ENCODE measurements around the gene PAPOLB.

Gene PAPOLB

GRCh38 chr7:4883372-4884144 lies 21.7 kb upstream of the PAPOLB start, which contains the start of gene RADIL:
Gene RADIL (minus strand): TSS chr7:4883716. CDS start chr7:4878139, 5,577 bp downstream.
- Mint-ChIP-seq H3K9me3 (no peaks in the 10 kb centered on the region), H3K4me1 (peaks cover 10% of the 10 kb centered on the region), H3K4me3 (peak within 1 kb of the TSS; percentile 58), H3K27ac (no peak within 1 kb of the TSS), H3K27me3 (peaks cover 59% of the 10 kb centered on the region), H3K36me3 (no peaks in the 10 kb centered on the region)
- CTCF ChIA-PET: interaction anchor here (0.7 to 3.3 kb wide), 10 partner anchors 13 to 208 kb away, joined by 3 to 31 read pairs (median 4); no protein-coding TSS in a partner anchor
- DNase-seq: peak; percentile 91

GRCh38 chr7:4883033-4883371 lies 21.2 kb upstream of the PAPOLB start:
- H3K27me3 Mint-ChIP-seq: peaks cover 59% of the 10 kb centered on the region
- no peak overlapping the region for H3K27ac Mint-ChIP-seq
- no peak for DNase-seq
- CTCF ChIA-PET: interaction anchor here (0.7 to 3.3 kb wide), 11 partner anchors 12 to 209 kb away, joined by 3 to 31 read pairs (median 5); no protein-coding TSS in a partner anchor
- H3K9me3 Mint-ChIP-seq: no peaks in the 10 kb centered on the region
- peak overlapping the region; percentile 58 for H3K4me3 Mint-ChIP-seq
- H3K4me1 Mint-ChIP-seq: peaks cover 10% of the 10 kb centered on the region
- no peaks in the 10 kb centered on the region for H3K36me3 Mint-ChIP-seq

GRCh38 chr7:4882169-4883032 lies 20.6 kb upstream of the PAPOLB start:
- CTCF ChIA-PET: interaction anchor here (1.1 to 3.3 kb wide), 6 partner anchors 12 to 89 kb away, joined by 3 to 31 read pairs (median 6); no protein-coding TSS in a partner anchor
- peak overlapping the region; percentile 58 for H3K4me3 Mint-ChIP-seq
- peaks cover 59% of the 10 kb centered on the region for H3K27me3 Mint-ChIP-seq
- H3K27ac Mint-ChIP-seq: no peak overlapping the region
- H3K36me3 Mint-ChIP-seq: no peaks in the 10 kb centered on the region
- peaks cover 10% of the 10 kb centered on the region for H3K4me1 Mint-ChIP-seq
- no peak for DNase-seq
- no peaks in the 10 kb centered on the region for H3K9me3 Mint-ChIP-seq

- no peak for DNase-seq
- Mint-ChIP-seq H3K36me3 (no peaks in the 10 kb centered on the region), H3K27ac (no peak overlapping the region), H3K27me3 (peaks cover 56% of the 10 kb centered on the region), H3K9me3 (no peaks in the 10 kb centered on the region), H3K4me3 (no peak overlapping the region), H3K4me1 (peaks cover 10% of the 10 kb centered on the region)
- CTCF ChIA-PET: no interaction called here
Measured at GRCh38 chr7:4880218-4880617, 18.4 kb upstream of the PAPOLB start.

- Mint-ChIP-seq H3K27me3 (peaks cover 51% of the 10 kb centered on the region), H3K9me3 (no peaks in the 10 kb centered on the region)
- CTCF ChIA-PET: no interaction called here
Measured at GRCh38 chr7:4879396-4880081, 17.7 kb upstream of the PAPOLB start.

GRCh38 chr7:4878336-4879335 lies 16.8 kb upstream of the PAPOLB start:
- no peaks in the 10 kb centered on the region for H3K9me3 Mint-ChIP-seq
- peaks cover 10% of the 10 kb centered on the region for H3K4me1 Mint-ChIP-seq
- DNase-seq: no peak

More at GRCh38 chr7:4879396-4880081, 17.7 kb upstream of the PAPOLB start:
- H3K36me3 Mint-ChIP-seq: no peaks in the 10 kb centered on the region
- no peak overlapping the region for H3K4me3 Mint-ChIP-seq
- H3K4me1 Mint-ChIP-seq: peaks cover 10% of the 10 kb centered on the region
- DNase-seq: no peak
- no peak overlapping the region for H3K27ac Mint-ChIP-seq

GRCh38 chr7:4876586-4876985 lies 14.8 kb upstream of the PAPOLB start:
- no peak overlapping the region for H3K27ac Mint-ChIP-seq
- H3K27me3 Mint-ChIP-seq: peaks cover 46% of the 10 kb centered on the region
- CTCF ChIA-PET: no interaction called here
- H3K9me3 Mint-ChIP-seq: no peaks in the 10 kb centered on the region
- H3K36me3 Mint-ChIP-seq: no peaks in the 10 kb centered on the region
- H3K4me1 Mint-ChIP-seq: no peaks in the 10 kb centered on the region
- DNase-seq: no peak
- no peak overlapping the region for H3K4me3 Mint-ChIP-seq

More at GRCh38 chr7:4878336-4879335, 16.8 kb upstream of the PAPOLB start:
- no peak overlapping the region for H3K27ac Mint-ChIP-seq
- H3K27me3 Mint-ChIP-seq: peaks cover 44% of the 10 kb centered on the region
- no peak overlapping the region for H3K4me3 Mint-ChIP-seq
- no peaks in the 10 kb centered on the region for H3K36me3 Mint-ChIP-seq
- CTCF ChIA-PET: no interaction called here

- Mint-ChIP-seq H3K9me3 (no peaks in the 10 kb centered on the region), H3K4me1 (peaks cover 7% of the 10 kb centered on the region), H3K27me3 (peaks cover 43% of the 10 kb centered on the region), H3K27ac (no peak overlapping the region), H3K36me3 (no peaks in the 10 kb centered on the region), H3K4me3 (no peak overlapping the region)
- DNase-seq: no peak
- CTCF ChIA-PET: no interaction called here
Measured at GRCh38 chr7:4875391-4875790, 13.6 kb upstream of the PAPOLB start.

GRCh38 chr7:4873071-4873944 lies 11.5 kb upstream of the PAPOLB start:
- peaks cover 38% of the 10 kb centered on the region for H3K27me3 Mint-ChIP-seq
- DNase-seq: no peak

GRCh38 chr7:4871930-4872675 lies 10.3 kb upstream of the PAPOLB start:
- CTCF ChIA-PET: no interaction called here
- DNase-seq: no peak
- H3K9me3 Mint-ChIP-seq: no peaks in the 10 kb centered on the region
- H3K27me3 Mint-ChIP-seq: peaks cover 38% of the 10 kb centered on the region
- no peak overlapping the region for H3K27ac Mint-ChIP-seq
- H3K4me3 Mint-ChIP-seq: no peak overlapping the region
- peaks cover 7% of the 10 kb centered on the region for H3K4me1 Mint-ChIP-seq
- no peaks in the 10 kb centered on the region for H3K36me3 Mint-ChIP-seq

More at GRCh38 chr7:4873071-4873944, 11.5 kb upstream of the PAPOLB start:
- CTCF ChIA-PET: no interaction called here
- Mint-ChIP-seq H3K4me1 (peaks cover 7% of the 10 kb centered on the region), H3K4me3 (no peak overlapping the region), H3K27ac (no peak overlapping the region), H3K36me3 (no peaks in the 10 kb centered on the region), H3K9me3 (no peaks in the 10 kb centered on the region)

- Mint-ChIP-seq H3K27me3 (peaks cover 42% of the 10 kb centered on the region), H3K36me3 (no peaks in the 10 kb centered on the region), H3K27ac (no peak overlapping the region), H3K9me3 (no peaks in the 10 kb centered on the region), H3K4me1 (peaks cover 7% of the 10 kb centered on the region), H3K4me3 (no peak overlapping the region)
- CTCF ChIA-PET: interaction anchor here (0.7 kb wide), 1 partner anchor 12 kb away, joined by 3 read pairs; no protein-coding TSS in a partner anchor
- no peak for DNase-seq
Measured at GRCh38 chr7:4871056-4871680, 9.3 kb upstream of the PAPOLB start.

- peaks cover 7% of the 10 kb centered on the region for H3K4me1 Mint-ChIP-seq
- H3K36me3 Mint-ChIP-seq: no peaks in the 10 kb centered on the region
- no peak overlapping the region for H3K27ac Mint-ChIP-seq
- no peak overlapping the region for H3K4me3 Mint-ChIP-seq
- H3K9me3 Mint-ChIP-seq: no peaks in the 10 kb centered on the region
- CTCF ChIA-PET: no interaction called here
- peaks cover 58% of the 10 kb centered on the region for H3K27me3 Mint-ChIP-seq
- no peak for DNase-seq
Measured at GRCh38 chr7:4868493-4868892, 6.7 kb upstream of the PAPOLB start.
